ENCODE measurements around the gene RB1. TPM values are rescaled to one million over a fixed set of nuclear protein-coding genes. Genes with fewer than 3 reads are reported as not detected.

Gene RB1
- total and polyA plus RNA-seq, 4 donors: 10.0 to 69.9 (median 26.1) TPM

DNA sequence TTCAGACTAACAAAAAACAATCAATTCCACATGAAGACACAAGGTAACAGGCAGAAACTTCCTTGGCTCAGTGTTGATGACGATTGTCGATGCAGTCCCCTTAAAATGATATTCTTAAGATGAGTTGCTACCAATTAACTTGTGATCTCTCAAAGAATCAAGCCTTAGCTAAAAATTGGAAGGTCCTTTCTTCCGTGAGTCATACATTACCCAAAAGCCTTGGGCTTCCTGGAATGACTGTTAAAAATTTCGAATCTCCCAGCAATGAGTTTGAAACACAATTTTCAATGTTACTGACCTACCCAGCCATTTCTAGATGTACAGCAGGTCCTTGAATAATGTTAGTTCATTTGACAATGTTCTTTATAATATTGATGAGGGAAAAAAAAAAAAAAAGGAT lies 28.0 kb upstream of the RB1 start:
- Histone ChIP-seq H3K36me3 (ENCODE audit: control insufficient read depth in 4 of 4, insufficient read depth in 4 of 4, low read length in 4 of 4) (peaks cover 0 to 2% (median 0%) of the 10 kb centered on the region in 4 donors), H3K4me1 (ENCODE audit: control insufficient read depth in 5 of 5, insufficient read depth in 5 of 5, low read length in 5 of 5) (peaks cover 0 to 3% (median 0%) of the 10 kb centered on the region in 5 donors), H3K9me3 (ENCODE audit: control insufficient read depth in 4 of 4, insufficient read depth in 3 of 4, low read length in 3 of 4) (no peaks in the 10 kb centered on the region), H3K9ac (ENCODE audit: insufficient read depth in 1 of 2, low read length in 2 of 2) (no peak overlapping the region), H3K4me3 (no peak overlapping the region), H3K27ac (ENCODE audit: low read depth in 1 of 2, low read length in 1 of 2) (no peak overlapping the region), H3K27me3 (ENCODE audit: control insufficient read depth in 3 of 3, insufficient read depth in 3 of 3, low read length in 2 of 3) (no peaks in the 10 kb centered on the region)
- ATAC-seq (ENCODE audit: insufficient read depth, low FRiP score) (no peak), DNase-seq (no peak)
- TF ChIP-seq, protein P1, sequence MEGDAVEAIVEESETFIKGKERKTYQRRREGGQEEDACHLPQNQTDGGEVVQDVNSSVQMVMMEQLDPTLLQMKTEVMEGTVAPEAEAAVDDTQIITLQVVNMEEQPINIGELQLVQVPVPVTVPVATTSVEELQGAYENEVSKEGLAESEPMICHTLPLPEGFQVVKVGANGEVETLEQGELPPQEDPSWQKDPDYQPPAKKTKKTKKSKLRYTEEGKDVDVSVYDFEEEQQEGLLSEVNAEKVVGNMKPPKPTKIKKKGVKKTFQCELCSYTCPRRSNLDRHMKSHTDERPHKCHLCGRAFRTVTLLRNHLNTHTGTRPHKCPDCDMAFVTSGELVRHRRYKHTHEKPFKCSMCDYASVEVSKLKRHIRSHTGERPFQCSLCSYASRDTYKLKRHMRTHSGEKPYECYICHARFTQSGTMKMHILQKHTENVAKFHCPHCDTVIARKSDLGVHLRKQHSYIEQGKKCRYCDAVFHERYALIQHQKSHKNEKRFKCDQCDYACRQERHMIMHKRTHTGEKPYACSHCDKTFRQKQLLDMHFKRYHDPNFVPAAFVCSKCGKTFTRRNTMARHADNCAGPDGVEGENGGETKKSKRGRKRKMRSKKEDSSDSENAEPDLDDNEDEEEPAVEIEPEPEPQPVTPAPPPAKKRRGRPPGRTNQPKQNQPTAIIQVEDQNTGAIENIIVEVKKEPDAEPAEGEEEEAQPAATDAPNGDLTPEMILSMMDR (IDR thresholded peaks at IDR 0.05; ENCODE audit: control extremely low read depth, extremely low read depth): no peak
- WGBS, 2 donors: 89 to 92% methylated on average over 4 of the region's 4 CpGs

DNA sequence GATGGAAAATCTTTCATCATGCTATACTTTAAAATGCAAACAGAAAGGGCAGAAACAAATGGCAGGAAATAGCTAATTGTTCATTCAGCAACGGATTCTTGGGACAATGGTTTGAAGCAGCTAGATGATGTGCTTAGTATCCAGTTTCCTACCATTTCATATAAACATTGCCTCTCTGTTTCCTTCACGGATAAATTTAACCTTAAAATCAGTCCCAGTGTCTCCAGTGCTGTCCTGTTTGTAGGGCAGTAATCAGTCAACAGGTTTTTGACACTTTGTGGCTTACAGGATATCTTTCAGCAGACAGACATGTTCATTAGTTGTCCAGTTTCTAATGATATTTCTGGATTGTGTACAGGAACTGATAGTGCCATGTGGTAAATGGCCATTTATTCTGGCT lies 24.7 kb upstream of the RB1 start:
- Histone ChIP-seq H3K9ac (ENCODE audit: insufficient read depth in 1 of 2, low read length in 2 of 2) (no peak overlapping the region), H3K9me3 (ENCODE audit: control insufficient read depth in 4 of 4, insufficient read depth in 3 of 4, low read length in 3 of 4) (no peaks in the 10 kb centered on the region), H3K27me3 (ENCODE audit: control insufficient read depth in 3 of 3, insufficient read depth in 3 of 3, low read length in 2 of 3) (no peaks in the 10 kb centered on the region), H3K4me1 (ENCODE audit: control insufficient read depth in 5 of 5, insufficient read depth in 5 of 5, low read length in 5 of 5) (no peaks in the 10 kb centered on the region), H3K36me3 (ENCODE audit: control insufficient read depth in 4 of 4, insufficient read depth in 4 of 4, low read length in 4 of 4) (no peaks in the 10 kb centered on the region), H3K4me3 (no peak overlapping the region), H3K27ac (ENCODE audit: low read depth in 1 of 2, low read length in 1 of 2) (no peak overlapping the region)
- WGBS, 2 donors: 45 to 64% methylated on average over 2 of the region's 2 CpGs
- TF ChIP-seq, protein P1 (IDR thresholded peaks at IDR 0.05; ENCODE audit: control extremely low read depth, extremely low read depth): no peak
- ATAC-seq (ENCODE audit: insufficient read depth, low FRiP score): no peak
- DNase-seq: peak in 2 of 3 donors; percentile 17 to 42

DNA sequence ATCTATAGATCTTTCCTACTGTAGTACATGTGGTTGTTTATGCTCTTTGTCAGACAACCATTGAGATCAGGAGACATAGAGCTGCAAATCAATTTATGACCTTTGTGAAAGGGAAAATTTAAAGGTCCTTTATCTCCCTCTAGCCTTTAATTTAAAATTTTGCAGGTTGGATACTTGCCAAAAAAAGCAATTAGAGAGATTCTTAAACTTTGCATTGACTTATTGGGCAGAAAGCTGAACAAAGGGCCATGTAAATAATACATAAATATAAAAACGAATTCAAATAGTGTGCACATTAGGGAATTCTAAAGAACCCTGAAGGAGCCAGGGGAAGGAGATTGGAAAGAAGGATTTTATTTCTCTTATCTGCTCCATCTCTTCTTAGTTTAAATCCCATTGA lies 22.0 kb upstream of the RB1 start:
- Histone ChIP-seq H3K9ac (ENCODE audit: insufficient read depth in 1 of 2, low read length in 2 of 2) (no peak overlapping the region), H3K4me3 (no peak overlapping the region), H3K9me3 (ENCODE audit: control insufficient read depth in 4 of 4, insufficient read depth in 3 of 4, low read length in 3 of 4) (no peaks in the 10 kb centered on the region), H3K36me3 (ENCODE audit: control insufficient read depth in 4 of 4, insufficient read depth in 4 of 4, low read length in 4 of 4) (no peaks in the 10 kb centered on the region), H3K27ac (ENCODE audit: low read depth in 1 of 2, low read length in 1 of 2) (no peak overlapping the region), H3K27me3 (ENCODE audit: control insufficient read depth in 3 of 3, insufficient read depth in 3 of 3, low read length in 2 of 3) (no peaks in the 10 kb centered on the region), H3K4me1 (ENCODE audit: control insufficient read depth in 5 of 5, insufficient read depth in 5 of 5, low read length in 5 of 5) (no peaks in the 10 kb centered on the region)
- peak in 1 of 3 donors; percentile 12 for DNase-seq
- TF ChIP-seq, protein P1 (IDR thresholded peaks at IDR 0.05; ENCODE audit: control extremely low read depth, extremely low read depth): no peak
- 71 to 89% methylated on average over 1 of the region's 1 CpG for WGBS, 2 donors
- ATAC-seq (ENCODE audit: insufficient read depth, low FRiP score): no peak

DNA sequence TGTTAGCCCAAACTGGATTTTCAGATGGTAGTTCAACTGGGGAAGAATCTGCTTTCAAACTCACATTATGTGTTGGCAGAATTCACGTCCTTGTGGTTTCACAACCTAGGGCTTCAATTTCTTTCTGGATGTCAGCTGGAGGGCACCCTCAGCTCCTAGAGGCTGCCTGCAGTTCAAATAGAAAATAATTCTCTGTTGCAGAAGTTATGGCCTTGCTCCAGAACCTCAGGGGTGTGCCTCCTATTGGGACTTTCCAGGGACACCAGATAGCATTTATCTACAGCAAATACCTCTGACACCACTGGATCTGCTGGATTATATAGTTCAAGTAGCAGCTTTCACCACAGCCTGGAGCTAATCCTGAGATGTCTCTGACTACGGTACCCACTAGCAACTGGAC lies 11.8 kb upstream of the RB1 start:
- TF ChIP-seq, protein P1 (IDR thresholded peaks at IDR 0.05; ENCODE audit: control extremely low read depth, extremely low read depth): no peak
- no peak overlapping the region for H3K27ac ChIP-seq (ENCODE audit: low read depth in 1 of 2, low read length in 1 of 2)
- ATAC-seq (ENCODE audit: insufficient read depth, low FRiP score) (no peak), DNase-seq (no peak)
- H3K9me3 ChIP-seq (ENCODE audit: control insufficient read depth in 4 of 4, insufficient read depth in 3 of 4, low read length in 3 of 4): no peaks in the 10 kb centered on the region
- H3K4me1 ChIP-seq (ENCODE audit: control insufficient read depth in 5 of 5, insufficient read depth in 5 of 5, low read length in 5 of 5): peaks cover 0 to 8% (median 0%) of the 10 kb centered on the region in 5 donors
- no peak overlapping the region for H3K9ac ChIP-seq (ENCODE audit: insufficient read depth in 1 of 2, low read length in 2 of 2)
- H3K36me3 ChIP-seq (ENCODE audit: control insufficient read depth in 4 of 4, insufficient read depth in 4 of 4, low read length in 4 of 4): no peaks in the 10 kb centered on the region
- 51 to 58% methylated on average over 2 of the region's 2 CpGs for WGBS, 2 donors
- no peaks in the 10 kb centered on the region for H3K27me3 ChIP-seq (ENCODE audit: control insufficient read depth in 3 of 3, insufficient read depth in 3 of 3, low read length in 2 of 3)
- no peak overlapping the region for H3K4me3 ChIP-seq

Data from lung (tissue), 12 donors.